OCI-LY1 (cell line): ENCODE results near the gene FCHSD1.

Experiments
- CTCF ChIP-seq: fragments of 200-600 bp; sonication (generic), shearing (Covaris generic); IDR thresholded peaks from 2 replicates; pipeline ENCODE4 v1.5.1; 2017; ENCODE audit warnings: mild to moderate bottlenecking, antibody characterized with exemption, low read length, moderate library complexity, mixed read lengths
- EZH2 ChIP-seq: fragments of 200-600 bp; sonication (generic), shearing (Covaris generic); IDR thresholded peaks from 2 replicates; pipeline ENCODE4 v1.8.0; 2017; ENCODE audit warnings: borderline replicate concordance, mixed run types, mild to moderate bottlenecking, antibody characterized with exemption, low read length, moderate library complexity, mixed read lengths

GRCh38 chr5:141637123-141637766 is 14.0 kb downstream of the FCHSD1 start:
- TF ChIP-seq CTCF (no peak), EZH2 (no peak)
